Mesothelial cell of epicardium (in vitro differentiated cells): ENCODE results near the gene SH3YL1. TPM values are rescaled to one million over a fixed set of nuclear protein-coding genes. Genes with fewer than 3 reads are reported as not detected.
A peak's percentile ranks its signal among the peaks of the same experiment; 100 is the strongest.

ENCODE experiments used
- DNase-seq, 2 experiments: peaks; one replicate each; pipeline ENCODE4 v3.0.0; 2021; ENCODE audit warnings: low spot score in 2 of 2; ENCODE audit not compliant: unreplicated experiment in 2 of 2
- H3K27ac Mint-ChIP-seq: 2 replicates; pipeline ENCODE4 v1.8.0; 2021; ENCODE audit warnings: mixed read lengths
- H3K27me3 Mint-ChIP-seq: 2 replicates; pipeline ENCODE4 v1.8.0; 2021; ENCODE audit warnings: low read depth, mixed read lengths
- H3K36me3 Mint-ChIP-seq: 2 replicates; pipeline ENCODE4 v1.8.0; 2021; ENCODE audit warnings: mixed read lengths
- H3K4me1 Mint-ChIP-seq: 2 replicates; pipeline ENCODE4 v1.8.0; 2021; ENCODE audit warnings: mixed read lengths
- H3K4me3 Mint-ChIP-seq: 2 replicates; pipeline ENCODE4 v1.8.0; 2021; ENCODE audit warnings: mild to moderate bottlenecking, moderate library complexity, mixed read lengths
- H3K9me3 Mint-ChIP-seq: 2 replicates; pipeline ENCODE4 v1.8.0; 2021; ENCODE audit warnings: mixed read lengths
- CTCF ChIP-seq: fragments of 200-600 bp; sonication (generic); IDR thresholded peaks from one replicate; pipeline ENCODE4 v1.5.0; 2021; ENCODE audit warnings: antibody characterized with exemption; ENCODE audit not compliant: unreplicated experiment
- total RNA-seq: library from RNA; stranded (reverse); gene quantifications from 3 replicates; pipeline ENCODE4 v1.2.1, GENCODE V29; 2021

The SH3YL1 gene
- total RNA-seq, 1 donor from 2014 or later: 85.8 TPM

DNA sequence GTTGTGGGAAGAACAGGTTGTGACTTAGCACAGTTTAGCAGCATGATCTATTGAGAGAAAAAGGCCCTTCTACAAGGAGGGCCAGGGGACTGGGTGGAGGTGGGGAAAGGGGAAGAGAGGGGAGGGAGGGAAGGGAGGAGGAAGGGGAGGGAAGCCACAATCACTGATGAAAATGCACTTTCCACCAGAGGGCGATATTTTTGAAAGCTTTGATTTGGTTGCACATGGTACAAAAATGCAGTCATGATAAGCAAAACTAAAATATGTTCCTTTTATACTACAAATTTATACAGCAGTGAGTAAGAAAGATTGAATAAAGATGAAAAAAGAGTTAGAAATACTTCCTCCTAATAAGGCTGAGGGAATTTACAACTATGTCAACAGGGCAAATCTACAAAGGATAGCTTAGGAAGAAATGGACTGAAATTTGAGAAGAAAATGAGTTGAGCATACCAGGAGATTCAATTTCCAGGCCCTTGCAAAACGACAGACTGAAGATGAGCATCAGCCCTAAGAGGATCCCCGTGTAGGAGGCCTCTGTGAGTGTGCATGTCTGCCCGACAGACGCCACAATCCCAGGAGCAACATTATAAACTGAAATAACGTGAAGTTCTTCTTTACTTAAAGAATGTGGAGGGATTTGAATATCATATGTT, 17.2 kb downstream of the SH3YL1 start:
- no peak for DNase-seq
- no peaks in the 10 kb centered on the region for H3K27me3 Mint-ChIP-seq
- H3K4me1 Mint-ChIP-seq: peaks cover 14% of the 10 kb centered on the region
- H3K9me3 Mint-ChIP-seq: peaks cover 16% of the 10 kb centered on the region
- peak; percentile 63 for TF ChIP-seq CTCF
- no peak overlapping the region for H3K4me3 Mint-ChIP-seq
- H3K36me3 Mint-ChIP-seq: peaks cover 42% of the 10 kb centered on the region
- H3K27ac Mint-ChIP-seq: peak overlapping the region; percentile 81

GRCh38 chr2:244547-244946, 19.3 kb downstream of the SH3YL1 start:
- peaks cover 53% of the 10 kb centered on the region for H3K36me3 Mint-ChIP-seq
- TF ChIP-seq CTCF: no peak
- no peak for DNase-seq
- no peak overlapping the region for H3K4me3 Mint-ChIP-seq
- peaks cover 21% of the 10 kb centered on the region for H3K9me3 Mint-ChIP-seq
- H3K27me3 Mint-ChIP-seq: no peaks in the 10 kb centered on the region
- H3K27ac Mint-ChIP-seq: no peak overlapping the region
- peaks cover 9% of the 10 kb centered on the region for H3K4me1 Mint-ChIP-seq

- Mint-ChIP-seq H3K9me3 (peaks cover 21% of the 10 kb centered on the region), H3K27ac (peak overlapping the region; percentile 0), H3K4me1 (no peaks in the 10 kb centered on the region), H3K4me3 (no peak overlapping the region), H3K36me3 (peaks cover 40% of the 10 kb centered on the region), H3K27me3 (no peaks in the 10 kb centered on the region)
- DNase-seq: no peak
- no peak for TF ChIP-seq CTCF
These were observed 25.0 kb downstream of the SH3YL1 start for GRCh38 chr2:238869-239268.

GRCh38 chr2:238431-238830, 25.4 kb downstream of the SH3YL1 start:
- H3K4me3 Mint-ChIP-seq: no peak overlapping the region
- no peaks in the 10 kb centered on the region for H3K4me1 Mint-ChIP-seq
- DNase-seq: no peak
- H3K9me3 Mint-ChIP-seq: peaks cover 18% of the 10 kb centered on the region
- H3K27ac Mint-ChIP-seq: peak overlapping the region; percentile 16
- no peak for TF ChIP-seq CTCF
- peaks cover 38% of the 10 kb centered on the region for H3K36me3 Mint-ChIP-seq
- no peaks in the 10 kb centered on the region for H3K27me3 Mint-ChIP-seq

- DNase-seq: no peak
- no peaks in the 10 kb centered on the region for H3K4me1 Mint-ChIP-seq
- peaks cover 34% of the 10 kb centered on the region for H3K36me3 Mint-ChIP-seq
- no peaks in the 10 kb centered on the region for H3K27me3 Mint-ChIP-seq
- peaks cover 12% of the 10 kb centered on the region for H3K9me3 Mint-ChIP-seq
- no peak for TF ChIP-seq CTCF
- H3K4me3 Mint-ChIP-seq: no peak overlapping the region
- no peak overlapping the region for H3K27ac Mint-ChIP-seq
These were observed 26.0 kb downstream of the SH3YL1 start for GRCh38 chr2:237878-238277.
